Type B pancreatic cell (in vitro differentiated cells): Measurements from ENCODE around the gene CHD6. TPM values are rescaled to one million over a fixed set of nuclear protein-coding genes. Genes with fewer than 3 reads are reported as not detected.
A peak's percentile ranks its signal among the peaks of the same experiment; 100 is the strongest.

ENCODE experiments used
- DNase-seq: peaks from one replicate; pipeline ENCODE4 v3.0.0; 2021; ENCODE audit warnings: mixed read lengths; ENCODE audit not compliant: unreplicated experiment; ENCODE audit errors: extremely low spot score
- H3K27ac Mint-ChIP-seq: 2 replicates; pipeline ENCODE4 v1.8.0; 2021; ENCODE audit warnings: mild to moderate bottlenecking, mixed read lengths
- H3K27me3 Mint-ChIP-seq: 2 replicates; pipeline ENCODE4 v1.8.0; 2021; ENCODE audit warnings: mixed read lengths
- H3K36me3 Mint-ChIP-seq: 2 replicates; pipeline ENCODE4 v1.8.0; 2021; ENCODE audit warnings: mixed read lengths
- H3K4me1 Mint-ChIP-seq: one replicate; pipeline ENCODE4 v1.8.0; 2021; ENCODE audit warnings: mixed read lengths; ENCODE audit not compliant: unreplicated experiment
- H3K4me3 Mint-ChIP-seq: 2 replicates; pipeline ENCODE4 v1.8.0; 2021; ENCODE audit warnings: mild to moderate bottlenecking, mixed read lengths
- H3K9me3 Mint-ChIP-seq: 2 replicates; pipeline ENCODE4 v1.8.0; 2021; ENCODE audit warnings: mixed read lengths
- total RNA-seq: library from RNA; stranded (reverse); gene quantifications from 2 replicates; pipeline ENCODE4 v1.2.1, GENCODE V29; 2021; ENCODE audit warnings: low replicate concordance
- TF ChIP-seq, protein P1 (sequence below): fragments of 200-600 bp; sonication (generic); conservative IDR thresholded peaks from 2 replicates; pipeline ENCODE4 v1.5.0; 2021; ENCODE audit warnings: antibody characterized with exemption, mild to moderate bottlenecking

CHD6 gene
- total RNA-seq, 1 donor from 2014 or later: 72.6 TPM

DNA sequence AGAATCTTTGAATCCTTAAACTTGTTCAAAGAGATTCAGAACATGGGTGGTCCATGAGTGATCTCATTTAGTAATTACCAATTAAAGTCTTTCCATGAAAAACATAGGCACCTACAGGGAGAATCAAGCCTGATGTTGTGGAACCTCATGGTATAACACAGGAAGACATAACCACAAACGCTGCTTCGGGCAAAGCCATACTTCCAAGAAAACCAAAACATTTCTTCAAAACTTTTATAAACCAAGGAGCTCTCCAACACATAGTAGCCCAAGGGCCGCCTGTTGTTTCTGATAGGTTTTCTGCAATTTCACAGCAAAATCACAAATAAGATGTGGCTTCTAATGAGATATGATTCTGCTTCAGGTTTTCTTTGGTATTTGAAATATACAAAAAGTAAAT is 2.5 kb downstream of the CHD6 start:
- peak overlapping the region; percentile 39 for H3K27ac Mint-ChIP-seq
- TF ChIP-seq, protein P1, sequence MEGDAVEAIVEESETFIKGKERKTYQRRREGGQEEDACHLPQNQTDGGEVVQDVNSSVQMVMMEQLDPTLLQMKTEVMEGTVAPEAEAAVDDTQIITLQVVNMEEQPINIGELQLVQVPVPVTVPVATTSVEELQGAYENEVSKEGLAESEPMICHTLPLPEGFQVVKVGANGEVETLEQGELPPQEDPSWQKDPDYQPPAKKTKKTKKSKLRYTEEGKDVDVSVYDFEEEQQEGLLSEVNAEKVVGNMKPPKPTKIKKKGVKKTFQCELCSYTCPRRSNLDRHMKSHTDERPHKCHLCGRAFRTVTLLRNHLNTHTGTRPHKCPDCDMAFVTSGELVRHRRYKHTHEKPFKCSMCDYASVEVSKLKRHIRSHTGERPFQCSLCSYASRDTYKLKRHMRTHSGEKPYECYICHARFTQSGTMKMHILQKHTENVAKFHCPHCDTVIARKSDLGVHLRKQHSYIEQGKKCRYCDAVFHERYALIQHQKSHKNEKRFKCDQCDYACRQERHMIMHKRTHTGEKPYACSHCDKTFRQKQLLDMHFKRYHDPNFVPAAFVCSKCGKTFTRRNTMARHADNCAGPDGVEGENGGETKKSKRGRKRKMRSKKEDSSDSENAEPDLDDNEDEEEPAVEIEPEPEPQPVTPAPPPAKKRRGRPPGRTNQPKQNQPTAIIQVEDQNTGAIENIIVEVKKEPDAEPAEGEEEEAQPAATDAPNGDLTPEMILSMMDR: no peak
- peaks cover 7% of the 10 kb centered on the region for H3K27me3 Mint-ChIP-seq
- no peaks in the 10 kb centered on the region for H3K9me3 Mint-ChIP-seq
- peaks cover 3% of the 10 kb centered on the region for H3K36me3 Mint-ChIP-seq
- peak overlapping the region; percentile 64 for H3K4me3 Mint-ChIP-seq
- H3K4me1 Mint-ChIP-seq: peaks cover 50% of the 10 kb centered on the region
- DNase-seq: no peak

DNA sequence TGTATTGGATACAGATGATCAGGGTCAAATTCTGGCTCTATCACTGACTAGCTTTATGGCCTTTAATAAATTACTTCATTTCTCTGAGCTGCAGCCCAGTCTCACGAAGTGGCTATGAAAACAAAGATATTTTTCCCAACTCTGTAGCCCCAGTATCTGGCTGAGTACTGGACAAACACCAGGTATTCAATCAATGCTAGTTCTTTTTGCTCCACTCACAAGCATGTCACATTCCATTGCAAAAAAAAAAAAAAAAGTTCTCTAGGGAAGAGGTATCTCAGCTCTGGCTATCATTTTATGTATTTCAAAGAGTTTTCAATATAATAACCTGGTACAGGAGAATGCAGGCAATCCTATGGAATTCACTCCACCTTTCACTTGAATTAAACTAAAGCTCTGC is 3.1 kb downstream of the CHD6 start:
- TF ChIP-seq, protein P1: no peak
- H3K36me3 Mint-ChIP-seq: peaks cover 3% of the 10 kb centered on the region
- peaks cover 6% of the 10 kb centered on the region for H3K27me3 Mint-ChIP-seq
- no peak for DNase-seq
- H3K9me3 Mint-ChIP-seq: no peaks in the 10 kb centered on the region
- peak overlapping the region; percentile 39 for H3K27ac Mint-ChIP-seq
- peak overlapping the region; percentile 64 for H3K4me3 Mint-ChIP-seq
- H3K4me1 Mint-ChIP-seq: peaks cover 50% of the 10 kb centered on the region

DNA sequence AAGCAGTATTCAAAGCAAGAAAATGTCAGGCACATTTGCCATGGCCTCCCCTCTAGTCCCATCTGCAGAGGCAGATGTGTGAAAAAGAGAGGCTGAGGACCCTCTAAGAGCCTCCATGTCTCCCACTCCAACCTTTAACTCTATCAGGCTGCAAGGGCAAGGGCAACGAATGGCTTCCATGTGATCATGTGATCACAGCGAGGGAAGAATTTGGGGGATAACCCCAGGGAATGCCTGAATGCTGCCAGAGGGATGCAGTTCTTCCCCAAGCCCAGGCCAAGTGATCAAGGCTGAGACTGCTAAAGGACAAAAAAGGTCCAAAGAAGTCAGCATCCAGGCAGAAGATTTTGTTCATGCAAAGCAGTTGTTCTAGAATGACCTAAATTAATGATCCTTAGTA is 4.9 kb downstream of the CHD6 start:
- no peaks in the 10 kb centered on the region for H3K27me3 Mint-ChIP-seq
- DNase-seq: no peak
- TF ChIP-seq, protein P1: no peak
- no peak overlapping the region for H3K4me3 Mint-ChIP-seq
- peaks cover 51% of the 10 kb centered on the region for H3K4me1 Mint-ChIP-seq
- peaks cover 8% of the 10 kb centered on the region for H3K36me3 Mint-ChIP-seq
- H3K9me3 Mint-ChIP-seq: no peaks in the 10 kb centered on the region
- H3K27ac Mint-ChIP-seq: no peak overlapping the region

DNA sequence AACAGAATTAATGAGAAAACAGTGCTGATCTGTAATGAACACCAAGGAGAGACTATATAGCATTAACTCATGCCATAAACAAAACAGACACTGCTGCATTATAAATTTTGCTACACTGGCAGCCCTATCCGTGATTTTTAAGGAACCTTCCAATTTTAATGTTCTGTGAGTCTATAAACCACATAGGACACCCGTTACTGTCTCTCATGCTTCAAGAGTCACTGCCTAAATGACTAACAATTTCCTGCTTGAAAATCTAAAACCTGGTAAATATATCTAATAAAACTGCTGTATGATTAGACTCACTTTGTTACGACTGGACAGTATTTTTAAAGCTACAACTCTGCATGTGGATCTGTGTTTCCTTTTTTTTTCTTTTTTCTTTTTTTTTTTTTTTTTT is 8.7 kb downstream of the CHD6 start:
- Mint-ChIP-seq H3K9me3 (peaks cover 5% of the 10 kb centered on the region), H3K27ac (no peak overlapping the region), H3K4me3 (no peak overlapping the region), H3K27me3 (no peaks in the 10 kb centered on the region), H3K36me3 (peaks cover 14% of the 10 kb centered on the region), H3K4me1 (peaks cover 32% of the 10 kb centered on the region)
- TF ChIP-seq, protein P1: no peak
- DNase-seq: no peak

DNA sequence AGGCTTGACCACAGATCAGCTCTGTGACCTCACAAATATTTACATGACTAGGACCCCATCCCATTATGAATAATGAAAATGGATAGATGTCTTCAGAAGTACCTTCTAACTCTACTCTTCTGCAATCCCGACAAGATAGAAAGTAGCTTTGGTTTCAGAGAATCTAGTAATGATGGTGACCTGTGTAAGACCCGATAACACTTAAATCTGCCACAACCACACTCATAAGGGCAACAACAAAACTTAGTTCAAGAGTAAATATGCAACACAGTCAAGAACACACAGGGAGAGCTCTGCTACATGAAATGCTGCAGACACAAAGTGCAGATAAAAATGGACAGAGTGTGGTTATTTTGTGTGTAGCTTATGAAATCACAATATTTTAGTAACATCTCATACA is 9.6 kb downstream of the CHD6 start:
- DNase-seq: no peak
- Mint-ChIP-seq H3K36me3 (peaks cover 11% of the 10 kb centered on the region), H3K27ac (no peak overlapping the region), H3K4me1 (peaks cover 26% of the 10 kb centered on the region), H3K9me3 (peaks cover 5% of the 10 kb centered on the region), H3K4me3 (no peak overlapping the region), H3K27me3 (no peaks in the 10 kb centered on the region)
- TF ChIP-seq, protein P1: no peak

DNA sequence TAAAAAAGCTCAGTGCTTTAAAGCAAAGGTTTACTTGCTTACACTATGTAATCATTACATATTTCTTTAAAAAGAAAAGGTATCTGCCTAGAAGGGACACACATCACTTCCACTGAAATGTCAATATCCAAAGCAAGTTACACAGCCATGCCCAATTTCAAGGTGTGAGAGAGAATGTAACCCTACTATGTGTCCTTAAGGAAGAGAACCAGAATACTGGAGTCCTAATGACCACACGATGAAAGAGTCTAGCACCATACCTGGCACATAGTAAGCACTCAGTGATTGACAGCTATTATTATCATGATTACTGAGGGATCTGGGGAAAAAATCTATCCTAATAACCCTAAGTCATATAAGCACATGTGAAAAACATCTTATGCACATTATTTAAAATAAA is 10.4 kb downstream of the CHD6 start:
- peaks cover 11% of the 10 kb centered on the region for H3K36me3 Mint-ChIP-seq
- no peak for DNase-seq
- H3K27ac Mint-ChIP-seq: no peak overlapping the region
- H3K4me1 Mint-ChIP-seq: peaks cover 20% of the 10 kb centered on the region
- no peak overlapping the region for H3K4me3 Mint-ChIP-seq
- no peaks in the 10 kb centered on the region for H3K27me3 Mint-ChIP-seq
- TF ChIP-seq, protein P1: no peak
- H3K9me3 Mint-ChIP-seq: peaks cover 5% of the 10 kb centered on the region
